H1 (cell line): ENCODE measurements around the gene GID4. TPM values are rescaled to one million over a fixed set of nuclear protein-coding genes. Genes with fewer than 3 reads are reported as not detected.

ENCODE experiments used
- CTCF ChIA-PET: fragments of 300-600 bp; sonication (Branson Sonifier 250); formaldehyde crosslinking; loops from one replicate; lab custom pipeline; 2021; ENCODE audit not compliant: partially characterized antibody; lab: Charles Lee
- POLR2A ChIA-PET: fragments of 300-600 bp; sonication (Branson Sonifier 250); formaldehyde crosslinking; loops from one replicate; lab custom pipeline; 2021; ENCODE audit warnings: inconsistent platforms; ENCODE audit not compliant: partially characterized antibody; lab: Charles Lee
- DNase-seq, 2 experiments: peaks; one replicate each; pipeline versions ENCODE4 v3.0.0 to v3.0.0-alpha.2; 2010 to 2022; ENCODE audit warnings: low spot score in 2 of 2, low read depth in 1 of 2, mixed read lengths in 1 of 2
- FAIRE-seq: peaks from 2 replicates; lab custom pipeline; 2011; peaks lifted over from hg19 to GRCh38; lab: Jason Lieb, UNC
- H2AFZ ChIP-seq: 2 replicates; pipeline ENCODE4 v1.8.1; 2012; ENCODE audit warnings: low read length, inconsistent platforms
- H2AK5ac ChIP-seq: 2 replicates; pipeline ENCODE4 v1.6.1; 2013; ENCODE audit warnings: low read depth, low read length
- H2BK120ac ChIP-seq: replicated peaks from 2 replicates; pipeline ENCODE3; 2013; ENCODE audit warnings: low read depth, low read length, inconsistent platforms
- H2BK12ac ChIP-seq: 2 replicates; pipeline ENCODE4 v1.6.1; 2013; ENCODE audit warnings: low read depth, low read length
- H2BK15ac ChIP-seq: 2 replicates; pipeline ENCODE4 v1.6.1; 2013; ENCODE audit warnings: low read length
- H2BK20ac ChIP-seq: 2 replicates; pipeline ENCODE4 v1.6.1; 2013; ENCODE audit warnings: low read length
- H2BK5ac ChIP-seq: 2 replicates; pipeline ENCODE4 v1.6.1; 2013; ENCODE audit warnings: low read depth, low read length
- H3K14ac ChIP-seq: 2 replicates; pipeline ENCODE4 v1.6.1; 2013; ENCODE audit warnings: inconsistent platforms; ENCODE audit not compliant: insufficient read length
- H3K18ac ChIP-seq: 2 replicates; pipeline ENCODE4 v1.6.1; 2013; ENCODE audit warnings: low read length; ENCODE audit errors: extremely low read depth
- H3K23ac ChIP-seq: 2 replicates; pipeline ENCODE4 v1.6.1; 2013; ENCODE audit warnings: inconsistent platforms; ENCODE audit not compliant: insufficient read length
- H3K23me2 ChIP-seq: 2 replicates; pipeline ENCODE4 v1.6.1; 2013; ENCODE audit warnings: low read depth, low read length
- H3K27ac ChIP-seq: 2 replicates; pipeline ENCODE4 v1.6.1; 2011; ENCODE audit warnings: low read depth, low read length, inconsistent platforms
- H3K27me3 ChIP-seq, 4 experiments: replicated peaks in 1 of 4; 1 replicate in 1 of 4; 2 replicates in 3 of 4; pipeline versions ENCODE4 v1.6.1 to v1.8.1; 2011 to 2013; ENCODE audit warnings: low read length in 3 of 4, mild to moderate bottlenecking in 3 of 4, inconsistent platforms in 2 of 4, mixed read lengths in 2 of 4, moderate library complexity in 1 of 4; ENCODE audit not compliant: control insufficient read depth in 3 of 4, insufficient read depth in 3 of 4; ENCODE audit errors: extremely low read depth in 1 of 4
- H3K36me3 ChIP-seq, 4 experiments: 2 replicates each; pipeline versions ENCODE4 v1.6.1 to v1.8.1; 2011 to 2013; ENCODE audit warnings: mild to moderate bottlenecking in 4 of 4, low read length in 3 of 4, moderate library complexity in 2 of 4, control low read depth in 1 of 4, inconsistent platforms in 1 of 4; ENCODE audit not compliant: insufficient read depth in 4 of 4, control insufficient read depth in 2 of 4
- H3K4ac ChIP-seq: replicated peaks from 2 replicates; pipeline ENCODE3; 2013; ENCODE audit warnings: low read length, low read depth, mixed read lengths, inconsistent platforms; ENCODE audit not compliant: insufficient read length
- H3K4me1 ChIP-seq, 4 experiments: replicated peaks in 1 of 4; 1 replicate in 1 of 4; 2 replicates in 3 of 4; pipeline versions ENCODE4 v1.6.1 to v1.8.1; 2011 to 2013; ENCODE audit warnings: low read length in 3 of 4, inconsistent platforms in 2 of 4, mixed read lengths in 1 of 4; ENCODE audit not compliant: insufficient read depth in 4 of 4, control insufficient read depth in 3 of 4
- H3K4me2 ChIP-seq, 2 experiments: 2 replicates each; pipeline versions ENCODE4 v1.6.1 to v1.8.1; 2011 to 2013; ENCODE audit warnings: low read depth in 2 of 2, low read length in 2 of 2, control low read depth in 1 of 2, inconsistent platforms in 1 of 2, mild to moderate bottlenecking in 1 of 2; ENCODE audit not compliant: insufficient read depth in 1 of 2
- H3K4me3 ChIP-seq, 4 experiments: fragments of 200-600, 300-600 bp in 1 of 4; sonication (generic), shearing (Covaris generic), sonication (Bioruptor Twin) in 1 of 4; 2 replicates each; pipeline versions ENCODE4 v1.5.1 to v1.8.1; 2011 to 2016; ENCODE audit warnings: low read length in 4 of 4, low read depth in 3 of 4, control low read depth in 2 of 4, inconsistent platforms in 2 of 4, mild to moderate bottlenecking in 2 of 4, mixed read lengths in 1 of 4, moderate library complexity in 1 of 4; ENCODE audit not compliant: insufficient read depth in 2 of 4; ENCODE audit errors: extremely low read depth in 1 of 4
- H3K56ac ChIP-seq: replicated peaks from 2 replicates; pipeline ENCODE3; 2013; ENCODE audit warnings: low read depth, mild to moderate bottlenecking, mixed read lengths, low read length, inconsistent platforms; ENCODE audit not compliant: insufficient read length
- H3K79me1 ChIP-seq: 2 replicates; pipeline ENCODE4 v1.6.1; 2013; ENCODE audit warnings: low read depth, low read length, control low read depth
- H3K79me2 ChIP-seq, 2 experiments: 2 replicates each; pipeline versions ENCODE4 v1.6.1 to v1.8.1; 2012 to 2013; ENCODE audit warnings: low read length in 2 of 2, mild to moderate bottlenecking in 2 of 2, inconsistent platforms in 1 of 2; ENCODE audit not compliant: insufficient read depth in 2 of 2, control insufficient read depth in 1 of 2
- H3K9ac ChIP-seq, 4 experiments: replicated peaks in 1 of 4; 1 replicate in 1 of 4; 2 replicates in 3 of 4; pipeline versions ENCODE4 v1.6.1 to v1.8.1; 2011 to 2013; ENCODE audit warnings: low read depth in 3 of 4, low read length in 3 of 4, control low read depth in 2 of 4, mild to moderate bottlenecking in 2 of 4, moderate library complexity in 2 of 4, inconsistent platforms in 1 of 4; ENCODE audit errors: extremely low read depth in 1 of 4
- H3K9me3 ChIP-seq, 2 experiments: 2 replicates each; pipeline versions ENCODE4 v1.6.1 to v1.8.1; 2012 to 2013; ENCODE audit warnings: mild to moderate bottlenecking in 2 of 2, moderate library complexity in 2 of 2, control low read depth in 1 of 2, inconsistent platforms in 1 of 2, low read depth in 1 of 2, low read length in 1 of 2, mixed read lengths in 1 of 2; ENCODE audit not compliant: insufficient read depth in 2 of 2
- H4K20me1 ChIP-seq, 2 experiments: replicated peaks in 1 of 2; 2 replicates each; pipeline versions ENCODE3 to v1.8.1; 2011 to 2013; ENCODE audit warnings: inconsistent platforms in 2 of 2, low read length in 2 of 2, mild to moderate bottlenecking in 1 of 2; ENCODE audit not compliant: insufficient read depth in 2 of 2, control insufficient read depth in 1 of 2
- H4K5ac ChIP-seq: 2 replicates; pipeline ENCODE4 v1.6.1; 2013; ENCODE audit warnings: low read length, low read depth, mixed read lengths, inconsistent platforms; ENCODE audit not compliant: insufficient read length
- H4K8ac ChIP-seq: 2 replicates; pipeline ENCODE4 v1.8.0; 2013; ENCODE audit warnings: mild to moderate bottlenecking, moderate library complexity, low read length, inconsistent platforms; ENCODE audit not compliant: insufficient read depth; ENCODE audit errors: extremely low read depth
- H4K91ac ChIP-seq: replicated peaks from 2 replicates; pipeline ENCODE3; 2013; ENCODE audit warnings: low read length, mixed read lengths, inconsistent platforms; ENCODE audit not compliant: insufficient read length
- CEBPB ChIP-seq: IDR thresholded peaks from 2 replicates; pipeline ENCODE4 v1.6.1; 2012; ENCODE audit warnings: low read depth, low read length
- KDM5A ChIP-seq: fragments of 200-600 bp; IDR thresholded peaks from 2 replicates; pipeline ENCODE4 v1.7.1; 2012; ENCODE audit warnings: mild to moderate bottlenecking, low read length, inconsistent platforms, mixed read lengths
- NRF1 ChIP-seq: IDR thresholded peaks from 2 replicates; pipeline ENCODE4 v1.6.1; 2011; ENCODE audit warnings: mild to moderate bottlenecking, low read depth, low read length, improper control_type of control experiment
- POLR2A ChIP-seq, 2 experiments: IDR thresholded peaks; 1 replicate in 1 of 2; 2 replicates in 1 of 2; pipeline ENCODE4 v1.6.1; 2011; ENCODE audit warnings: low read depth in 2 of 2, low read length in 2 of 2, mild to moderate bottlenecking in 2 of 2; ENCODE audit errors: control extremely low read depth in 1 of 2
- RFX5 ChIP-seq: IDR thresholded peaks from 2 replicates; pipeline ENCODE4 v1.6.1; 2011; ENCODE audit warnings: low read depth, low read length, improper control_type of control experiment, borderline replicate concordance
- RNF2 ChIP-seq: fragments of 200-900, 300-1000 bp; sonication (generic); IDR thresholded peaks from 2 replicates; pipeline ENCODE4 v1.7.1; 2016; ENCODE audit warnings: borderline replicate concordance, low read depth, mild to moderate bottlenecking, antibody characterized with exemption, low read length; ENCODE audit not compliant: poor library complexity, severe bottlenecking; ENCODE audit errors: missing control alignments
- SP1 ChIP-seq: IDR thresholded peaks from 2 replicates; pipeline ENCODE4 v1.6.1; 2011; ENCODE audit warnings: low read depth, low read length
- SP4 ChIP-seq: IDR thresholded peaks from 2 replicates; pipeline ENCODE4 v1.6.1; 2012; ENCODE audit warnings: low read length, inconsistent platforms
- TAF1 ChIP-seq: IDR thresholded peaks from 2 replicates; pipeline ENCODE4 v1.6.1; 2011; ENCODE audit warnings: mild to moderate bottlenecking, low read depth, low read length
- YY1 ChIP-seq: IDR thresholded peaks from 2 replicates; pipeline ENCODE4 v1.6.1; 2011; ENCODE audit warnings: low read depth, mild to moderate bottlenecking, low read length
- WGBS, 2 experiments: shearing (Covaris generic) in 1 of 2; methylation state at CpG; one replicate each; pipeline versions ENCODE4 v1.1.6 to v1.1.7; 2013 to 2015; ENCODE audit warnings: low lambda C conversion rate in 2 of 2, mixed read lengths in 2 of 2, inconsistent platforms in 1 of 2, low coverage in 1 of 2, missing lambda C conversion rate in 1 of 2; ENCODE audit not compliant: insufficient replicate concordance in 2 of 2, insufficient coverage in 1 of 2, insufficient read length in 1 of 2; ENCODE audit errors: extremely low coverage in 1 of 2, missing lambda C conversion rate in 1 of 2; 5-methylcytosine and 5-hydroxymethylcytosine counted together
- polyA plus RNA-seq, 7 experiments: library from polyadenylated mRNA; depleted of rRNA in 3 of 7; stranded (reverse) in 5 of 7; unstranded in 2 of 7; fragments of >200 nt in 5 of 7; fragments of 200-250 nt in 2 of 7; gene quantifications; 1 replicate in 5 of 7; 2 replicates in 1 of 7; 4 replicates in 1 of 7; pipeline versions ENCODE4 v1.2.1 to v1.2.3, GENCODE V29; 2011 to 2013; ENCODE audit warnings: missing spikeins in 2 of 7, mixed read lengths in 2 of 7
- total RNA-seq: library from RNA; stranded (reverse); fragmentation: NEBNext Ultra II Directional; extraction: Animal tissue kit (Norgen Biotek cat#: 25700); gene quantifications from 2 replicates; pipeline ENCODE4 v1.2.1, GENCODE V29; 2021
- TF ChIP-seq, protein P1 (sequence below): IDR thresholded peaks from 2 replicates; pipeline ENCODE4 v1.6.1; 2012; ENCODE audit warnings: inconsistent platforms
- TF ChIP-seq, protein P2 (sequence below), 3 experiments: IDR thresholded peaks; 1 replicate in 2 of 3; 2 replicates in 1 of 3; pipeline versions ENCODE4 v1.5.1 to v1.6.1; 2011; ENCODE audit warnings: low read length in 3 of 3, mild to moderate bottlenecking in 3 of 3, inconsistent platforms in 2 of 3, low read depth in 1 of 3, moderate library complexity in 1 of 3; ENCODE audit not compliant: insufficient read depth in 1 of 3; ENCODE audit errors: control extremely low read depth in 1 of 3

Gene GID4
- total and polyA plus RNA-seq, 2 of the 8 experiments (the other 6 are each of a cell fraction or from before 2014, with no cell fraction given) = 5.6 to 15.0 TPM

DNA sequence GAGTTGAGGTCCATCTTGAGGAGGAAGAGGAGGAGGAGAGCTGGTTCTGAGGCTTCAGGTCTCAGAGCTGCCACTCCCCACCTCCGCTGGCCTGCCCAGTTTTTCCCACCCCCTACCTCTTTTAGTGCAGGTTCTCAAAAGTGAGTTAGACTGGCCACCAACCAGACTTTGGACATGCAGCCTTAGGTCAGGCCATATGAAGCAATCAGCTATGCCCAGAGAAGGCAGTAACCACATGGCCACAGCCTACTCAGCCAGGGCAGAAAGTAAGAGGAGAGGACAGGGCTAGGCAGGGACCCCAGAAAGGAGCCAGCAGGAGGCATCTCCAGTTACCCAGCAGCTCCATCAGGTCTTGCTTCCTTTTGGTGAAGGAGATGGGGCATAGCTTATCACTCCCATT, 78.3 kb downstream of the GID4 start:
- 82% methylated on average over 1 of the region's 1 CpG; no CpG with 5 or more reads in 1 of the 2 experiments for WGBS, 2 experiments
- Histone ChIP-seq H3K14ac (no peak overlapping the region), H3K4me2 (no peak overlapping the region), H3K36me3 (peaks cover 0 to 4% (median 0%) of the 10 kb centered on the region in 4 experiments; a peak in 1 of 8 replicates), H2BK12ac (no peak overlapping the region), H4K5ac (no peak overlapping the region), H3K9ac (no peak overlapping the region), H3K79me1 (no peaks in the 10 kb centered on the region), H4K8ac (no peak overlapping the region), H2BK120ac (no peak overlapping the region), H2BK15ac (no peak overlapping the region), H3K4ac (no peak overlapping the region), H3K79me2 (no peaks in the 10 kb centered on the region), H2AK5ac (no peak overlapping the region), H2AFZ (no peak overlapping the region), H3K23ac (no peak overlapping the region), H3K9me3 (peaks cover 10 to 24% of the 10 kb centered on the region in 2 experiments), H3K56ac (no peak overlapping the region), H4K20me1 (no peaks in the 10 kb centered on the region), H3K27me3 (no peaks in the 10 kb centered on the region), H3K27ac (no peak overlapping the region), H3K4me1 (no peaks in the 10 kb centered on the region; a peak in 1 of 7 replicates), H4K91ac (no peak overlapping the region), H3K18ac (no peak overlapping the region), H2BK5ac (no peak overlapping the region), H3K23me2 (no peaks in the 10 kb centered on the region), H3K4me3 (no peak overlapping the region), H2BK20ac (no peak overlapping the region)
- FAIRE-seq (no peak), DNase-seq (no peak)
- ChIA-PET CTCF (interaction anchor here (2.7 kb wide), 1 partner anchor 23 kb away, joined by 18 read pairs; no protein-coding TSS in a partner anchor), POLR2A (interaction anchor here (0.7 to 1.5 kb wide), 6 partner anchors 8 to 27 kb away, joined by 3 to 5 read pairs (median 4); partner anchors contain the start of gene MYO15A)
- no peak for TF ChIP-seq SP4
- TF ChIP-seq, protein P1, sequence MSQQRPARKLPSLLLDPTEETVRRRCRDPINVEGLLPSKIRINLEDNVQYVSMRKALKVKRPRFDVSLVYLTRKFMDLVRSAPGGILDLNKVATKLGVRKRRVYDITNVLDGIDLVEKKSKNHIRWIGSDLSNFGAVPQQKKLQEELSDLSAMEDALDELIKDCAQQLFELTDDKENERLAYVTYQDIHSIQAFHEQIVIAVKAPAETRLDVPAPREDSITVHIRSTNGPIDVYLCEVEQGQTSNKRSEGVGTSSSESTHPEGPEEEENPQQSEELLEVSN = no peak
- no peak for TF ChIP-seq CEBPB
- no peak for TF ChIP-seq NRF1
- TF ChIP-seq RFX5 = no peak
- TF ChIP-seq KDM5A = no peak
- TF ChIP-seq RNF2 = no peak
- TF ChIP-seq TAF1 = no peak
- no peak for TF ChIP-seq YY1
- TF ChIP-seq SP1 = no peak
- TF ChIP-seq, protein P2, sequence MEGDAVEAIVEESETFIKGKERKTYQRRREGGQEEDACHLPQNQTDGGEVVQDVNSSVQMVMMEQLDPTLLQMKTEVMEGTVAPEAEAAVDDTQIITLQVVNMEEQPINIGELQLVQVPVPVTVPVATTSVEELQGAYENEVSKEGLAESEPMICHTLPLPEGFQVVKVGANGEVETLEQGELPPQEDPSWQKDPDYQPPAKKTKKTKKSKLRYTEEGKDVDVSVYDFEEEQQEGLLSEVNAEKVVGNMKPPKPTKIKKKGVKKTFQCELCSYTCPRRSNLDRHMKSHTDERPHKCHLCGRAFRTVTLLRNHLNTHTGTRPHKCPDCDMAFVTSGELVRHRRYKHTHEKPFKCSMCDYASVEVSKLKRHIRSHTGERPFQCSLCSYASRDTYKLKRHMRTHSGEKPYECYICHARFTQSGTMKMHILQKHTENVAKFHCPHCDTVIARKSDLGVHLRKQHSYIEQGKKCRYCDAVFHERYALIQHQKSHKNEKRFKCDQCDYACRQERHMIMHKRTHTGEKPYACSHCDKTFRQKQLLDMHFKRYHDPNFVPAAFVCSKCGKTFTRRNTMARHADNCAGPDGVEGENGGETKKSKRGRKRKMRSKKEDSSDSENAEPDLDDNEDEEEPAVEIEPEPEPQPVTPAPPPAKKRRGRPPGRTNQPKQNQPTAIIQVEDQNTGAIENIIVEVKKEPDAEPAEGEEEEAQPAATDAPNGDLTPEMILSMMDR (IDR thresholded peaks at IDR 0.05; ENCODE audit: control extremely low read depth in 1 of 3, insufficient read depth in 1 of 3, low read depth in 1 of 3, low read length in 3 of 3) = no peak
- no peak for TF ChIP-seq POLR2A (IDR thresholded peaks at IDR 0.05; ENCODE audit: control extremely low read depth in 1 of 2, low read depth in 2 of 2, low read length in 2 of 2)
